H9 (cell line): ENCODE measurements around the gene MYH4. TPM values are rescaled to one million over a fixed set of nuclear protein-coding genes. Genes with fewer than 3 reads are reported as not detected.

Experiments used
- DNase-seq: peaks from one replicate; pipeline ENCODE4 v3.0.0-alpha.2; 2017
- H2AFZ ChIP-seq: one replicate; pipeline ENCODE4 v1.6.1; 2013; ENCODE audit warnings: mild to moderate bottlenecking, low read length, control low read depth, moderate library complexity
- H2AK5ac ChIP-seq: 2 replicates; pipeline ENCODE4 v1.6.1; 2013; ENCODE audit warnings: low read length, control low read depth, mixed read lengths; ENCODE audit not compliant: insufficient read length
- H2BK120ac ChIP-seq: one replicate; pipeline ENCODE4 v1.6.1; 2013; ENCODE audit warnings: low read depth, mild to moderate bottlenecking, low read length, control low read depth, inconsistent platforms; ENCODE audit not compliant: poor library complexity, severe bottlenecking
- H2BK12ac ChIP-seq: 2 replicates; pipeline ENCODE4 v1.6.1; 2013; ENCODE audit warnings: low read length, control low read depth, mixed read lengths, low read depth; ENCODE audit not compliant: insufficient read length
- H2BK15ac ChIP-seq: 2 replicates; pipeline ENCODE4 v1.6.1; 2013; ENCODE audit warnings: low read depth, low read length, control low read depth
- H2BK20ac ChIP-seq: one replicate; pipeline ENCODE4 v1.6.1; 2013; ENCODE audit warnings: low read depth, mild to moderate bottlenecking, low read length, control low read depth, inconsistent platforms; ENCODE audit not compliant: poor library complexity, severe bottlenecking
- H2BK5ac ChIP-seq: 2 replicates; pipeline ENCODE4 v1.6.1; 2013; ENCODE audit warnings: low read length, control low read depth, mixed read lengths; ENCODE audit not compliant: insufficient read length
- H3K14ac ChIP-seq: 2 replicates; pipeline ENCODE4 v1.6.1; 2013; ENCODE audit warnings: low read length, control low read depth; ENCODE audit not compliant: insufficient read depth
- H3K18ac ChIP-seq: 2 replicates; pipeline ENCODE4 v1.6.1; 2013; ENCODE audit warnings: low read depth, mild to moderate bottlenecking, mixed read lengths, low read length, control low read depth; ENCODE audit not compliant: insufficient read length
- H3K23ac ChIP-seq: 2 replicates; pipeline ENCODE4 v1.6.1; 2013; ENCODE audit warnings: low read length, control low read depth, mixed read lengths, low read depth; ENCODE audit not compliant: insufficient read length
- H3K23me2 ChIP-seq: 2 replicates; pipeline ENCODE4 v1.6.1; 2013; ENCODE audit warnings: low read depth, mild to moderate bottlenecking, mixed read lengths, low read length, control low read depth; ENCODE audit not compliant: insufficient read length, poor library complexity, severe bottlenecking
- H3K27ac ChIP-seq: 2 replicates; pipeline ENCODE4 v1.5.1; 2013; ENCODE audit warnings: low read length, control low read depth, mixed read lengths, low read depth; ENCODE audit not compliant: insufficient read length
- H3K27me3 ChIP-seq: 2 replicates; pipeline ENCODE4 v1.6.1; 2013; ENCODE audit warnings: low read length, control low read depth, inconsistent platforms; ENCODE audit not compliant: insufficient read depth
- H3K4ac ChIP-seq: 2 replicates; pipeline ENCODE4 v1.6.1; 2013; ENCODE audit warnings: low read depth, mild to moderate bottlenecking, control low read depth, inconsistent platforms, low read length, moderate library complexity
- H3K4me1 ChIP-seq: 2 replicates; pipeline ENCODE4 v1.6.1; 2013; ENCODE audit warnings: low read length, control low read depth, inconsistent platforms; ENCODE audit not compliant: insufficient read depth
- H3K4me2 ChIP-seq: 2 replicates; pipeline ENCODE4 v1.6.1; 2013; ENCODE audit warnings: low read length, control low read depth, mixed read lengths; ENCODE audit not compliant: insufficient read length, insufficient read depth
- H3K56ac ChIP-seq: 2 replicates; pipeline ENCODE4 v1.6.1; 2013; ENCODE audit warnings: low read depth, mild to moderate bottlenecking, mixed read lengths, low read length, control low read depth; ENCODE audit not compliant: insufficient read length
- H3K79me1 ChIP-seq: 2 replicates; pipeline ENCODE4 v1.6.1; 2013; ENCODE audit warnings: low read depth, mild to moderate bottlenecking, moderate library complexity, low read length, control low read depth, inconsistent platforms; ENCODE audit not compliant: insufficient read depth, poor library complexity, severe bottlenecking
- H3K79me2 ChIP-seq: 2 replicates; pipeline ENCODE4 v1.6.1; 2013; ENCODE audit warnings: low read length, control low read depth, inconsistent platforms; ENCODE audit not compliant: insufficient read depth
- H3K9ac ChIP-seq: 2 replicates; pipeline ENCODE4 v1.6.1; 2013; ENCODE audit warnings: low read length, control low read depth, mixed read lengths; ENCODE audit not compliant: insufficient read length; ENCODE audit errors: extremely low read depth
- H3K9me3 ChIP-seq: one replicate; pipeline ENCODE4 v1.6.1; 2013; ENCODE audit warnings: low read depth, low read length, inconsistent platforms; ENCODE audit not compliant: control insufficient read depth
- H3T11ph ChIP-seq: one replicate; pipeline ENCODE4 v1.6.1; 2013; ENCODE audit warnings: mild to moderate bottlenecking, low read length, control low read depth, inconsistent platforms
- H4K20me1 ChIP-seq: one replicate; pipeline ENCODE4 v1.6.1; 2013; ENCODE audit not compliant: control insufficient read depth, insufficient read length, insufficient read depth
- H4K5ac ChIP-seq: 2 replicates; pipeline ENCODE4 v1.6.1; 2013; ENCODE audit warnings: low read depth, mild to moderate bottlenecking, mixed read lengths, low read length, control low read depth; ENCODE audit not compliant: insufficient read length
- H4K8ac ChIP-seq: replicated peaks from 2 replicates; pipeline ENCODE4 v1.6.1; 2013; ENCODE audit warnings: low read length, control low read depth, mixed read lengths, low read depth; ENCODE audit not compliant: insufficient read length
- H4K91ac ChIP-seq: 2 replicates; pipeline ENCODE4 v1.6.1; 2013; ENCODE audit warnings: low read depth, mild to moderate bottlenecking, moderate library complexity, mixed read lengths, low read length, control low read depth; ENCODE audit not compliant: insufficient read length
- H3K27ac Mint-ChIP-seq, 3 experiments: 2 replicates in 2 of 3; 3 replicates in 1 of 3; pipeline ENCODE4 v1.8.0; 2020 to 2021; ENCODE audit warnings: mixed read lengths in 3 of 3, mild to moderate bottlenecking in 1 of 3, moderate library complexity in 1 of 3
- H3K27me3 Mint-ChIP-seq: 2 replicates; pipeline ENCODE4 v1.8.0; 2021; ENCODE audit warnings: low read depth, mild to moderate bottlenecking, moderate library complexity, mixed read lengths
- H3K36me3 Mint-ChIP-seq, 3 experiments: 2 replicates in 2 of 3; 3 replicates in 1 of 3; pipeline ENCODE4 v1.8.0; 2020 to 2021; ENCODE audit warnings: low read depth in 3 of 3, mixed read lengths in 3 of 3; ENCODE audit not compliant: insufficient read depth in 1 of 3
- H3K4me1 Mint-ChIP-seq, 2 experiments: 2 replicates each; pipeline ENCODE4 v1.8.0; 2020; ENCODE audit warnings: mixed read lengths in 2 of 2
- H3K4me3 Mint-ChIP-seq, 2 experiments: 2 replicates in 1 of 2; 3 replicates in 1 of 2; pipeline ENCODE4 v1.8.0; 2020 to 2021; ENCODE audit warnings: mild to moderate bottlenecking in 2 of 2, mixed read lengths in 2 of 2, moderate library complexity in 1 of 2
- H3K9me3 Mint-ChIP-seq, 2 experiments: 2 replicates in 1 of 2; 3 replicates in 1 of 2; pipeline ENCODE4 v1.8.0; 2020; ENCODE audit warnings: mild to moderate bottlenecking in 2 of 2, mixed read lengths in 2 of 2, moderate library complexity in 1 of 2
- WGBS: extraction: QIAGEN DNeasy Blood & Tissue Kit; methylation state at CpG from one replicate; pipeline ENCODE4 v1.1.7; 2013; ENCODE audit warnings: missing lambda C conversion rate, low lambda C conversion rate, mixed read lengths; ENCODE audit not compliant: insufficient read length; ENCODE audit errors: extremely low coverage; 5-methylcytosine and 5-hydroxymethylcytosine counted together
- total RNA-seq: library from RNA; stranded (reverse); gene quantifications from 2 replicates; pipeline ENCODE4 v1.2.1, GENCODE V29; 2021
- TF ChIP-seq, protein P1 (sequence below): fragments of 200-600 bp; sonication (generic); conservative IDR thresholded peaks from 3 replicates; pipeline ENCODE4 v1.8.0; 2021; ENCODE audit warnings: antibody characterized with exemption, mild to moderate bottlenecking

The MYH4 gene
- total RNA-seq, 1 experiment from 2014 or later, result not detected

DNA sequence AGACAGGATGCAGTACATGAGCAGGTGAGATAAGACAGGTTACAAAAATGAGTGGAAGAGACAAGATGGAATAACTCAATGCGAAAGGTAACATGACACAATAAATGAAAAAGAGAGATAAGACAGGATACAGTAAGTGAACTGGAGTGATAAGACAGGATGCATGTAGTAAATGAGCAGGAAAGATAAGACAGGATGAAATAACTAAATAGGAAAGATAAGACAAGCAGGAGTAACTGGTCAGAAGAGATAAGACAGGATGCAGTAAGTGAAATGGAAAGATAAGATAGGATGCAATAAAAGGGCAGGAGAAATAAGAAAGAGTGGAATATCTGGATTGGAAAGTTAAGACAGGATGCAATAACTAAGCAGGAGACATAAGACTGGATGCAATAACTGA lies 8.3 kb upstream of the MYH4 start:
- no peak overlapping the region for H2BK120ac ChIP-seq
- H3K9me3 ChIP-seq, result no peaks in the 10 kb centered on the region

More for the DNA sequence above, 8.3 kb upstream of the MYH4 start:
- Mint-ChIP-seq H3K9me3 (peaks cover 11 to 16% of the 10 kb centered on the region in 2 experiments), H3K27ac (no peak overlapping the region), H3K36me3 (peaks cover 4 to 12% (median 9%) of the 10 kb centered on the region in 3 experiments), H3K27me3 (no peaks in the 10 kb centered on the region), H3K4me1 (no peaks in the 10 kb centered on the region), H3K4me3 (no peak overlapping the region)
- TF ChIP-seq, protein P1, sequence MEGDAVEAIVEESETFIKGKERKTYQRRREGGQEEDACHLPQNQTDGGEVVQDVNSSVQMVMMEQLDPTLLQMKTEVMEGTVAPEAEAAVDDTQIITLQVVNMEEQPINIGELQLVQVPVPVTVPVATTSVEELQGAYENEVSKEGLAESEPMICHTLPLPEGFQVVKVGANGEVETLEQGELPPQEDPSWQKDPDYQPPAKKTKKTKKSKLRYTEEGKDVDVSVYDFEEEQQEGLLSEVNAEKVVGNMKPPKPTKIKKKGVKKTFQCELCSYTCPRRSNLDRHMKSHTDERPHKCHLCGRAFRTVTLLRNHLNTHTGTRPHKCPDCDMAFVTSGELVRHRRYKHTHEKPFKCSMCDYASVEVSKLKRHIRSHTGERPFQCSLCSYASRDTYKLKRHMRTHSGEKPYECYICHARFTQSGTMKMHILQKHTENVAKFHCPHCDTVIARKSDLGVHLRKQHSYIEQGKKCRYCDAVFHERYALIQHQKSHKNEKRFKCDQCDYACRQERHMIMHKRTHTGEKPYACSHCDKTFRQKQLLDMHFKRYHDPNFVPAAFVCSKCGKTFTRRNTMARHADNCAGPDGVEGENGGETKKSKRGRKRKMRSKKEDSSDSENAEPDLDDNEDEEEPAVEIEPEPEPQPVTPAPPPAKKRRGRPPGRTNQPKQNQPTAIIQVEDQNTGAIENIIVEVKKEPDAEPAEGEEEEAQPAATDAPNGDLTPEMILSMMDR, result no peak
- H3K18ac ChIP-seq, result no peak overlapping the region
- no CpG with 5 or more reads among the region's 1 CpG for WGBS
- no peak for DNase-seq
- no peak overlapping the region for H2BK5ac ChIP-seq
- no peak overlapping the region for H3K4ac ChIP-seq
- H3K4me1 ChIP-seq, result no peaks in the 10 kb centered on the region
- H3K79me2 ChIP-seq, result no peaks in the 10 kb centered on the region
- H3K23ac ChIP-seq, result no peak overlapping the region
- no peak overlapping the region for H4K5ac ChIP-seq
- no peak overlapping the region for H2AK5ac ChIP-seq
- no peak overlapping the region for H2AFZ ChIP-seq
- no peak overlapping the region for H3T11ph ChIP-seq
- H2BK12ac ChIP-seq, result no peak overlapping the region
- H4K20me1 ChIP-seq, result no peaks in the 10 kb centered on the region
- no peaks in the 10 kb centered on the region for H3K79me1 ChIP-seq
- no peak overlapping the region for H3K14ac ChIP-seq
- H4K91ac ChIP-seq, result no peak overlapping the region
- no peak overlapping the region for H2BK20ac ChIP-seq
- H2BK15ac ChIP-seq, result no peak overlapping the region
- H3K23me2 ChIP-seq, result no peaks in the 10 kb centered on the region
- no peak overlapping the region for H3K9ac ChIP-seq
- no peak overlapping the region for H3K56ac ChIP-seq
- no peak overlapping the region for H4K8ac ChIP-seq
- no peaks in the 10 kb centered on the region for H3K27me3 ChIP-seq
- H3K4me2 ChIP-seq, result no peak overlapping the region
- no peak overlapping the region for H3K27ac ChIP-seq
